IMR-90 (cell line): Measurements from ENCODE around the gene EHMT1.

Source experiments
- BHLHE40 ChIP-seq: fragments of 150-350 bp; IDR thresholded peaks from 2 replicates; pipeline ENCODE4 v1.6.1; 2016; ENCODE audit warnings: mild to moderate bottlenecking, low read depth, low read length
- FOS ChIP-seq: fragments of 150-350 bp; IDR thresholded peaks from 2 replicates; pipeline ENCODE4 v1.6.1; 2016; ENCODE audit warnings: low read depth, low read length
- MXI1 ChIP-seq: IDR thresholded peaks from 2 replicates; pipeline ENCODE4 v1.6.1; 2012; ENCODE audit warnings: low read depth, mild to moderate bottlenecking, low read length, moderate library complexity, borderline replicate concordance
- NFE2L2 ChIP-seq: fragments of 150-350 bp; IDR thresholded peaks from 2 replicates; pipeline ENCODE4 v1.6.1; 2016; ENCODE audit warnings: low read depth, mild to moderate bottlenecking, low read length
- POLR2A ChIP-seq: IDR thresholded peaks from 2 replicates; pipeline ENCODE4 v1.6.1; 2012; ENCODE audit warnings: mild to moderate bottlenecking, low read depth, low read length
- RAD21 ChIP-seq: IDR thresholded peaks from 2 replicates; pipeline ENCODE4 v1.6.1; 2012; ENCODE audit warnings: low read length, improper control_type of control experiment
- RCOR1 ChIP-seq: IDR thresholded peaks from 2 replicates; pipeline ENCODE4 v1.6.1; 2012; ENCODE audit warnings: mild to moderate bottlenecking, low read length, improper control_type of control experiment; ENCODE audit not compliant: insufficient replicate concordance
- RFX5 ChIP-seq: IDR thresholded peaks from 2 replicates; pipeline ENCODE4 v1.8.0; 2012; ENCODE audit warnings: low read depth, mild to moderate bottlenecking, low read length, moderate library complexity
- TF ChIP-seq, protein P1 (sequence below): conservative IDR thresholded peaks from 2 replicates; pipeline ENCODE4 v1.5.1; 2012; ENCODE audit warnings: mild to moderate bottlenecking, low read depth, low read length, improper control_type of control experiment
- TF ChIP-seq, protein P2 (sequence below): fragments of 150-350 bp; IDR thresholded peaks from 2 replicates; pipeline ENCODE4 v1.6.1; 2016; ENCODE audit warnings: low read depth, mild to moderate bottlenecking, low read length, moderate library complexity, borderline replicate concordance
- TF ChIP-seq, protein P3 (sequence below): fragments of 150-350 bp; IDR thresholded peaks from 2 replicates; pipeline ENCODE4 v1.6.1; 2017; ENCODE audit warnings: mild to moderate bottlenecking, antibody characterized with exemption, low read length, low read depth

DNA sequence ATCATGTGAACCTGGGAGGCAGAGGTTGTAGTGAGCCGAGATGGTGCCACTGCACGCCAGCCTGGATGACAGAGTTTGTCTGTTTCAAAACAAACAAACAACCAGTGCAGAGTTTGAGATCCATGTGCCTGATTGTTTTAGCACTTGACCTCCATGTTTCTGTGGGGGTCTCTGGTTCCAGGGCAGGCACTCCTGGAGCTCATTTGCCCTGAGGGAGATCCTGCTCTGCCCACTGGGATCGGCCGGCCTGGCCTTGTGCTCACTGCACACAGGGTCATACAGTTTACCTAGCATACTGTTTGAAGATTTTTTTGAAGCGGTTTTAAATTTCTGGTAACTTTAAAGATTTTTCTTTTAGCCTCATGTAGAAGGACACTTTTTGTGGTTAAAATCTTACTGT lies 78.4 kb downstream of the EHMT1 start:
- TF ChIP-seq, protein P1, sequence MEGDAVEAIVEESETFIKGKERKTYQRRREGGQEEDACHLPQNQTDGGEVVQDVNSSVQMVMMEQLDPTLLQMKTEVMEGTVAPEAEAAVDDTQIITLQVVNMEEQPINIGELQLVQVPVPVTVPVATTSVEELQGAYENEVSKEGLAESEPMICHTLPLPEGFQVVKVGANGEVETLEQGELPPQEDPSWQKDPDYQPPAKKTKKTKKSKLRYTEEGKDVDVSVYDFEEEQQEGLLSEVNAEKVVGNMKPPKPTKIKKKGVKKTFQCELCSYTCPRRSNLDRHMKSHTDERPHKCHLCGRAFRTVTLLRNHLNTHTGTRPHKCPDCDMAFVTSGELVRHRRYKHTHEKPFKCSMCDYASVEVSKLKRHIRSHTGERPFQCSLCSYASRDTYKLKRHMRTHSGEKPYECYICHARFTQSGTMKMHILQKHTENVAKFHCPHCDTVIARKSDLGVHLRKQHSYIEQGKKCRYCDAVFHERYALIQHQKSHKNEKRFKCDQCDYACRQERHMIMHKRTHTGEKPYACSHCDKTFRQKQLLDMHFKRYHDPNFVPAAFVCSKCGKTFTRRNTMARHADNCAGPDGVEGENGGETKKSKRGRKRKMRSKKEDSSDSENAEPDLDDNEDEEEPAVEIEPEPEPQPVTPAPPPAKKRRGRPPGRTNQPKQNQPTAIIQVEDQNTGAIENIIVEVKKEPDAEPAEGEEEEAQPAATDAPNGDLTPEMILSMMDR = no peak
- TF ChIP-seq POLR2A (no peak), RFX5 (no peak), FOS (no peak), RCOR1 (no peak), BHLHE40 (no peak), MXI1 (no peak), RAD21 (no peak), NFE2L2 (no peak)
- TF ChIP-seq, protein P2, sequence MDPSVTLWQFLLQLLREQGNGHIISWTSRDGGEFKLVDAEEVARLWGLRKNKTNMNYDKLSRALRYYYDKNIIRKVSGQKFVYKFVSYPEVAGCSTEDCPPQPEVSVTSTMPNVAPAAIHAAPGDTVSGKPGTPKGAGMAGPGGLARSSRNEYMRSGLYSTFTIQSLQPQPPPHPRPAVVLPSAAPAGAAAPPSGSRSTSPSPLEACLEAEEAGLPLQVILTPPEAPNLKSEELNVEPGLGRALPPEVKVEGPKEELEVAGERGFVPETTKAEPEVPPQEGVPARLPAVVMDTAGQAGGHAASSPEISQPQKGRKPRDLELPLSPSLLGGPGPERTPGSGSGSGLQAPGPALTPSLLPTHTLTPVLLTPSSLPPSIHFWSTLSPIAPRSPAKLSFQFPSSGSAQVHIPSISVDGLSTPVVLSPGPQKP = no peak
- TF ChIP-seq, protein P3, sequence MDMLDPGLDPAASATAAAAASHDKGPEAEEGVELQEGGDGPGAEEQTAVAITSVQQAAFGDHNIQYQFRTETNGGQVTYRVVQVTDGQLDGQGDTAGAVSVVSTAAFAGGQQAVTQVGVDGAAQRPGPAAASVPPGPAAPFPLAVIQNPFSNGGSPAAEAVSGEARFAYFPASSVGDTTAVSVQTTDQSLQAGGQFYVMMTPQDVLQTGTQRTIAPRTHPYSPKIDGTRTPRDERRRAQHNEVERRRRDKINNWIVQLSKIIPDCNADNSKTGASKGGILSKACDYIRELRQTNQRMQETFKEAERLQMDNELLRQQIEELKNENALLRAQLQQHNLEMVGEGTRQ = no peak
